NOMO-1 treated with DMSO at 0.1 percent for 48 hours (cell line): ENCODE data around the gene PRSS22.
A peak's percentile ranks its signal among the peaks of the same experiment; 100 is the strongest.
"Not testable (repeated sequence)": the region's sequence is repeated elsewhere in the genome, so short reads cannot be mapped to it uniquely, and the experiment has no call there.

Experiments used
- DNase-seq: peaks from one replicate; lab custom pipeline; 2025; ENCODE audit not compliant: unreplicated experiment; lab: John Stamatoyannopoulos, UW

PRSS22 gene

GRCh38 chr16:2857451-2858244 lies at the start of gene PRSS22:
TSS of gene PRSS22 (minus strand) at chr16:2858170. CDS start at chr16:2858104, 66 bp downstream.
- DNase-seq: no peak

GRCh38 chr16:2907084-2907753 lies 49.2 kb upstream of the PRSS22 start:
- not testable (repeated sequence) for DNase-seq

- DNase-seq: no peak
Measured at GRCh38 chr16:2905988-2906387, 48.0 kb upstream of the PRSS22 start.

GRCh38 chr16:2905241-2905987 lies 47.4 kb upstream of the PRSS22 start:
- peak; percentile 98 for DNase-seq

GRCh38 chr16:2904922-2905240 lies 46.9 kb upstream of the PRSS22 start:
- DNase-seq: no peak

- DNase-seq: peak; percentile 81
Measured at GRCh38 chr16:2904100-2904921, 46.3 kb upstream of the PRSS22 start.

GRCh38 chr16:2902337-2903130 lies 44.6 kb upstream of the PRSS22 start:
- DNase-seq: no peak

- no peak for DNase-seq
Measured at GRCh38 chr16:2900526-2901075, 42.6 kb upstream of the PRSS22 start.

GRCh38 chr16:2899564-2900072 lies 41.6 kb upstream of the PRSS22 start:
- no peak for DNase-seq

- DNase-seq: no peak
Measured at GRCh38 chr16:2898831-2899563, 41.0 kb upstream of the PRSS22 start.

GRCh38 chr16:2897110-2897509 lies 39.1 kb upstream of the PRSS22 start:
- DNase-seq: no peak

GRCh38 chr16:2896480-2897010 lies 38.6 kb upstream of the PRSS22 start:
- DNase-seq: no peak

GRCh38 chr16:2895813-2896212 lies 37.8 kb upstream of the PRSS22 start:
- DNase-seq: no peak

GRCh38 chr16:2894231-2894630 lies 36.3 kb upstream of the PRSS22 start:
- DNase-seq: no peak

- DNase-seq: no peak
Measured at GRCh38 chr16:2884041-2884451, 26.1 kb upstream of the PRSS22 start.

GRCh38 chr16:2883458-2883908 lies 25.5 kb upstream of the PRSS22 start:
- DNase-seq: no peak

GRCh38 chr16:2882650-2883457 lies 24.9 kb upstream of the PRSS22 start, which contains the start of gene FLYWCH2:
TSS of gene FLYWCH2 (plus strand) at chr16:2883215. CDS start at chr16:2896450, 13,235 bp downstream.
- peak; percentile 98 for DNase-seq
